VCaP (cell line): ENCODE measurements around the gene COL4A3.
A peak's percentile ranks its signal among the peaks of the same experiment; 100 is the strongest.

Experiments
- H3K27ac ChIP-seq: fragments of 450-650 bp; 2 replicates; pipeline ENCODE4 v1.5.1; 2017
- CTCF ChIP-seq: fragments of 450-650 bp; conservative IDR thresholded peaks from 2 replicates; pipeline ENCODE4 v1.5.1; 2017; ENCODE audit warnings: mild to moderate bottlenecking, moderate library complexity

Gene COL4A3

GRCh38 chr2:227347117-227347516 is 182.7 kb downstream of the COL4A3 start:
- peak; percentile 16 for TF ChIP-seq CTCF
- no peak overlapping the region for H3K27ac ChIP-seq

- no peak overlapping the region for H3K27ac ChIP-seq
- TF ChIP-seq CTCF: no peak
These were observed 183.9 kb downstream of the COL4A3 start for GRCh38 chr2:227348324-227348723.

GRCh38 chr2:227349989-227350612 is 185.7 kb downstream of the COL4A3 start:
- H3K27ac ChIP-seq: no peak overlapping the region
- TF ChIP-seq CTCF: no peak

- H3K27ac ChIP-seq: no peak overlapping the region
- no peak for TF ChIP-seq CTCF
These were observed 187.2 kb downstream of the COL4A3 start for GRCh38 chr2:227351639-227352038.

DNA sequence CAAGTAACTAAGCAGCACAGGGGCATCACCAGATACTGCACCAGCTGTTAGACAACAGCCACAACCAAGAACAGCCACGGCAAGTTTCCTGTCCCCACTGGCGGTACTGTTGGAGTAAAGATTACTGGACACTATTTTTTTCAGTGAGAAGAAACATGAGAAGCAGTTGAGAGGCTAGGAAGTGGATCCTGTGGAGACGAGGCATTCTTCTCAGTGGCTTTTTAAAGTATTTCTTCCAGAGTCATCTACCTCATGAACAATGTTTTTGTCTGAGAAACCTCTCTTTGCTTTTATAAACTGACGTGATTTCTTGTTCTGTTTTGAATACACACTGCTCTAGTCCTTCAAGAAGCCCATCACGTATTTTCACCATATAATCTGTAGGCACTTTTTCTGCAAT is 195.9 kb downstream of the COL4A3 start:
- no peak for TF ChIP-seq CTCF
- H3K27ac ChIP-seq: no peak overlapping the region

DNA sequence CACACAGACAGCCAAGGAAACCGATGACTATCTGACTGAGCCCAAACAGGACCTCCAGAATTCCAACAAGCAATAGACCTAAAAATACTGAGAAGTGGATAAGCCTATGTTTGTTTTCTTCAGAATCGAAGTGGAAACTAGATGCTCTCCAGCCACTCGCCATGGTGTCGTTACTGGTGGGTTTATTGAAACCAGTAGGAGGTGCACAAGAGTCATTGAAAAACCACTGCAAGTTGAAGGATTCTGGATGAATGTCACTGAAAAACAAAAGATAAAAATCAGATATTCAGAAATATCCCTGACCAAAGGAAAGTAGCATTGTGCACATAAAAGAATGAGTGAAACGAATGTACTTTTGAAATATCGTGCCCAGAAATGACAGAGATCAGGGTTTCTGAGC is 199.3 kb downstream of the COL4A3 start:
- no peak; the same call in 1 of the 2 replicates for TF ChIP-seq CTCF
- H3K27ac ChIP-seq: no peak overlapping the region
